ENCODE measurements around the gene SBK2. TPM values are rescaled to one million over a fixed set of nuclear protein-coding genes. Genes with fewer than 3 reads are reported as not detected.

Gene SBK2
- total RNA-seq, 1 experiment from 2014 or later: 5.2 TPM

DNA sequence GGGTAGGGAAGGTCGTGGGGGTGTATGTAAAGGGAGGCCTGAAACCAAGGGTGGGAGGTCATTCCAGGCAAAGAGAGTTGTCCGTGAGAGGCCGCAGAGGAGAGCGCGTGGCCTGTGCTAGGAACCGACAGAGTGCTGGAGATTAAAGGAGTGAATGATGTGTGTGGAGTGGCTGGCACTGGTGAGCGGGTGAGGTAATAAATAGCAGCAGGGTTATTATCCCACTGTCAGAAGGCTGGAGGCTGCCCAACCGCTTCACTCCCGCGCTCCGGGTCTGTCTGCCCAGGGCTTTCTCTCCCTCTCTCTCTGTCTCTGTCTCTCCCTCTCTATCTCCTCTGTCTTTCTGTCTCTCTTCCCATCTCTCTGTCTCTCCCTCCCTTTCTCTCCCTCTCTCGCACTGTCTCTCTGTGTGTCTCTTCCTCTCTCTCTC, 26.3 kb upstream of the SBK2 start:
- Mint-ChIP-seq H3K27me3 (ENCODE audit: low read depth) (peaks cover 19% of the 10 kb centered on the region), H3K36me3 (no peaks in the 10 kb centered on the region), H3K4me3 (no peak overlapping the region), H3K27ac (no peak overlapping the region), H3K9me3 (peaks cover 5% of the 10 kb centered on the region; the same call in 1 of the 2 replicates), H3K4me1 (no peaks in the 10 kb centered on the region)
- DNase-seq (ENCODE audit: low spot score) (no peak), ATAC-seq (no peak)
- TF ChIP-seq RORB (CRISPR knock-in tag; IDR thresholded peaks at IDR 0.05) (no peak), ETV6 (CRISPR knock-in tag; IDR thresholded peaks at IDR 0.05) (no peak), ZBTB21 (CRISPR knock-in tag; IDR thresholded peaks at IDR 0.05; ENCODE audit: borderline replicate concordance) (no peak), NR2C2 (CRISPR knock-in tag; IDR thresholded peaks at IDR 0.05) (no peak), TEAD1 (CRISPR knock-in tag; IDR thresholded peaks at IDR 0.05) (no peak), ELF4 (CRISPR knock-in tag; IDR thresholded peaks at IDR 0.05; ENCODE audit: low read depth) (no peak), ZNF138 (CRISPR knock-in tag; conservative IDR thresholded peaks at IDR 0.05) (no peak)
- TF ChIP-seq, protein P1, sequence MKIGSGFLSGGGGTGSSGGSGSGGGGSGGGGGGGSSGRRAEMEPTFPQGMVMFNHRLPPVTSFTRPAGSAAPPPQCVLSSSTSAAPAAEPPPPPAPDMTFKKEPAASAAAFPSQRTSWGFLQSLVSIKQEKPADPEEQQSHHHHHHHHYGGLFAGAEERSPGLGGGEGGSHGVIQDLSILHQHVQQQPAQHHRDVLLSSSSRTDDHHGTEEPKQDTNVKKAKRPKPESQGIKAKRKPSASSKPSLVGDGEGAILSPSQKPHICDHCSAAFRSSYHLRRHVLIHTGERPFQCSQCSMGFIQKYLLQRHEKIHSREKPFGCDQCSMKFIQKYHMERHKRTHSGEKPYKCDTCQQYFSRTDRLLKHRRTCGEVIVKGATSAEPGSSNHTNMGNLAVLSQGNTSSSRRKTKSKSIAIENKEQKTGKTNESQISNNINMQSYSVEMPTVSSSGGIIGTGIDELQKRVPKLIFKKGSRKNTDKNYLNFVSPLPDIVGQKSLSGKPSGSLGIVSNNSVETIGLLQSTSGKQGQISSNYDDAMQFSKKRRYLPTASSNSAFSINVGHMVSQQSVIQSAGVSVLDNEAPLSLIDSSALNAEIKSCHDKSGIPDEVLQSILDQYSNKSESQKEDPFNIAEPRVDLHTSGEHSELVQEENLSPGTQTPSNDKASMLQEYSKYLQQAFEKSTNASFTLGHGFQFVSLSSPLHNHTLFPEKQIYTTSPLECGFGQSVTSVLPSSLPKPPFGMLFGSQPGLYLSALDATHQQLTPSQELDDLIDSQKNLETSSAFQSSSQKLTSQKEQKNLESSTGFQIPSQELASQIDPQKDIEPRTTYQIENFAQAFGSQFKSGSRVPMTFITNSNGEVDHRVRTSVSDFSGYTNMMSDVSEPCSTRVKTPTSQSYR (CRISPR knock-in tag; IDR thresholded peaks at IDR 0.05): no peak
- TF ChIP-seq, protein P2, sequence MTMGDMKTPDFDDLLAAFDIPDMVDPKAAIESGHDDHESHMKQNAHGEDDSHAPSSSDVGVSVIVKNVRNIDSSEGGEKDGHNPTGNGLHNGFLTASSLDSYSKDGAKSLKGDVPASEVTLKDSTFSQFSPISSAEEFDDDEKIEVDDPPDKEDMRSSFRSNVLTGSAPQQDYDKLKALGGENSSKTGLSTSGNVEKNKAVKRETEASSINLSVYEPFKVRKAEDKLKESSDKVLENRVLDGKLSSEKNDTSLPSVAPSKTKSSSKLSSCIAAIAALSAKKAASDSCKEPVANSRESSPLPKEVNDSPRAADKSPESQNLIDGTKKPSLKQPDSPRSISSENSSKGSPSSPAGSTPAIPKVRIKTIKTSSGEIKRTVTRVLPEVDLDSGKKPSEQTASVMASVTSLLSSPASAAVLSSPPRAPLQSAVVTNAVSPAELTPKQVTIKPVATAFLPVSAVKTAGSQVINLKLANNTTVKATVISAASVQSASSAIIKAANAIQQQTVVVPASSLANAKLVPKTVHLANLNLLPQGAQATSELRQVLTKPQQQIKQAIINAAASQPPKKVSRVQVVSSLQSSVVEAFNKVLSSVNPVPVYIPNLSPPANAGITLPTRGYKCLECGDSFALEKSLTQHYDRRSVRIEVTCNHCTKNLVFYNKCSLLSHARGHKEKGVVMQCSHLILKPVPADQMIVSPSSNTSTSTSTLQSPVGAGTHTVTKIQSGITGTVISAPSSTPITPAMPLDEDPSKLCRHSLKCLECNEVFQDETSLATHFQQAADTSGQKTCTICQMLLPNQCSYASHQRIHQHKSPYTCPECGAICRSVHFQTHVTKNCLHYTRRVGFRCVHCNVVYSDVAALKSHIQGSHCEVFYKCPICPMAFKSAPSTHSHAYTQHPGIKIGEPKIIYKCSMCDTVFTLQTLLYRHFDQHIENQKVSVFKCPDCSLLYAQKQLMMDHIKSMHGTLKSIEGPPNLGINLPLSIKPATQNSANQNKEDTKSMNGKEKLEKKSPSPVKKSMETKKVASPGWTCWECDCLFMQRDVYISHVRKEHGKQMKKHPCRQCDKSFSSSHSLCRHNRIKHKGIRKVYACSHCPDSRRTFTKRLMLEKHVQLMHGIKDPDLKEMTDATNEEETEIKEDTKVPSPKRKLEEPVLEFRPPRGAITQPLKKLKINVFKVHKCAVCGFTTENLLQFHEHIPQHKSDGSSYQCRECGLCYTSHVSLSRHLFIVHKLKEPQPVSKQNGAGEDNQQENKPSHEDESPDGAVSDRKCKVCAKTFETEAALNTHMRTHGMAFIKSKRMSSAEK (CRISPR knock-in tag; IDR thresholded peaks at IDR 0.05; ENCODE audit: borderline replicate concordance): no peak
- TF ChIP-seq, protein P3, sequence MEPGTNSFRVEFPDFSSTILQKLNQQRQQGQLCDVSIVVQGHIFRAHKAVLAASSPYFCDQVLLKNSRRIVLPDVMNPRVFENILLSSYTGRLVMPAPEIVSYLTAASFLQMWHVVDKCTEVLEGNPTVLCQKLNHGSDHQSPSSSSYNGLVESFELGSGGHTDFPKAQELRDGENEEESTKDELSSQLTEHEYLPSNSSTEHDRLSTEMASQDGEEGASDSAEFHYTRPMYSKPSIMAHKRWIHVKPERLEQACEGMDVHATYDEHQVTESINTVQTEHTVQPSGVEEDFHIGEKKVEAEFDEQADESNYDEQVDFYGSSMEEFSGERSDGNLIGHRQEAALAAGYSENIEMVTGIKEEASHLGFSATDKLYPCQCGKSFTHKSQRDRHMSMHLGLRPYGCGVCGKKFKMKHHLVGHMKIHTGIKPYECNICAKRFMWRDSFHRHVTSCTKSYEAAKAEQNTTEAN (CRISPR knock-in tag; IDR thresholded peaks at IDR 0.05): no peak
- TF ChIP-seq, protein P4, sequence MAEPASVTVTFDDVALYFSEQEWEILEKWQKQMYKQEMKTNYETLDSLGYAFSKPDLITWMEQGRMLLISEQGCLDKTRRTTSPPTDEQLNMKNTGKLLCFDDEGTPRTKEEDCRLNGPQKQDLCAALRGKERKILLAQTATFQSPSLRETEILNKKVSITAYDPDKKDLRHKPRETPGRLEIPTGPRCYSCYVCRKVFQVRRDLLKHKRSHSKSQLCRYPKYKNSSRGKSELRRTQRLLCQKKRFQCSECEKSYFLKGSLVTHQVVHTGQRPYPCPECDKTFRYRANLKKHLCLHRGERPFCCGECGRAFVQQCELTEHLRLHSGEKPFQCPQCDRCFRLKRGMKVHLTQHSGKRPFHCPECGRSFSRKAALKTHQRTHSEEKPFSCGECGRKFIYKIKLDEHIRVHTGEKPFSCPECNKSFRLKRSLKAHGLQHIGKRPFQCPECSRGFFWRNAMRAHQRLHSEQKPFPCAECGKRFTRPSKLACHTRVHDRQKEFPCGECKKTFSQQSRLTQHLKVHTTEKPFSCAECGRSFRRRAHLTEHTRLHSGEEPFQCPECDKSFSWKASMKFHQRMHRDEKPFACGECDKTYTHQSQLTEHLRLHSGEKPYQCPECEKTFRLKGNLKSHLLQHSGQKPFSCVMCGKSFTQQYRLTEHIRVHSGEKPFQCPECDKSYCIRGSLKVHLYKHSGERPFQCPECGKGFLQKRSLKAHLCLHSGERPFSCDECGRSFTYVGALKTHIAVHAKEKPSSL (CRISPR knock-in tag; conservative IDR thresholded peaks at IDR 0.05): no peak
- TF ChIP-seq, protein P5, sequence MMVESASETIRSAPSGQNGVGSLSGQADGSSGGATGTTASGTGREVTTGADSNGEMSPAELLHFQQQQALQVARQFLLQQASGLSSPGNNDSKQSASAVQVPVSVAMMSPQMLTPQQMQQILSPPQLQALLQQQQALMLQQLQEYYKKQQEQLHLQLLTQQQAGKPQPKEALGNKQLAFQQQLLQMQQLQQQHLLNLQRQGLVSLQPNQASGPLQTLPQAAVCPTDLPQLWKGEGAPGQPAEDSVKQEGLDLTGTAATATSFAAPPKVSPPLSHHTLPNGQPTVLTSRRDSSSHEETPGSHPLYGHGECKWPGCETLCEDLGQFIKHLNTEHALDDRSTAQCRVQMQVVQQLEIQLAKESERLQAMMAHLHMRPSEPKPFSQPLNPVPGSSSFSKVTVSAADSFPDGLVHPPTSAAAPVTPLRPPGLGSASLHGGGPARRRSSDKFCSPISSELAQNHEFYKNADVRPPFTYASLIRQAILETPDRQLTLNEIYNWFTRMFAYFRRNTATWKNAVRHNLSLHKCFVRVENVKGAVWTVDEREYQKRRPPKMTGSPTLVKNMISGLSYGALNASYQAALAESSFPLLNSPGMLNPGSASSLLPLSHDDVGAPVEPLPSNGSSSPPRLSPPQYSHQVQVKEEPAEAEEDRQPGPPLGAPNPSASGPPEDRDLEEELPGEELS (CRISPR knock-in tag; IDR thresholded peaks at IDR 0.05): no peak
- TF ChIP-seq, protein P6, sequence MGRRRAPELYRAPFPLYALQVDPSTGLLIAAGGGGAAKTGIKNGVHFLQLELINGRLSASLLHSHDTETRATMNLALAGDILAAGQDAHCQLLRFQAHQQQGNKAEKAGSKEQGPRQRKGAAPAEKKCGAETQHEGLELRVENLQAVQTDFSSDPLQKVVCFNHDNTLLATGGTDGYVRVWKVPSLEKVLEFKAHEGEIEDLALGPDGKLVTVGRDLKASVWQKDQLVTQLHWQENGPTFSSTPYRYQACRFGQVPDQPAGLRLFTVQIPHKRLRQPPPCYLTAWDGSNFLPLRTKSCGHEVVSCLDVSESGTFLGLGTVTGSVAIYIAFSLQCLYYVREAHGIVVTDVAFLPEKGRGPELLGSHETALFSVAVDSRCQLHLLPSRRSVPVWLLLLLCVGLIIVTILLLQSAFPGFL (CRISPR knock-in tag; IDR thresholded peaks at IDR 0.05; ENCODE audit: borderline replicate concordance): no peak
- ChIA-PET CTCF (no interaction called here), POLR2A (no interaction called here)
